Glutamatergic neuron (in vitro differentiated cells): ENCODE data around the gene HMOX1. TPM values are rescaled to one million over a fixed set of nuclear protein-coding genes. Genes with fewer than 3 reads are reported as not detected.

Source experiments
- DNase-seq: peaks from one replicate; pipeline ENCODE4 v3.0.0; 2022
- H3K27ac Mint-ChIP-seq: one replicate; pipeline ENCODE4 v1.8.0; 2020; ENCODE audit warnings: mild to moderate bottlenecking, mixed read lengths, inconsistent platforms; ENCODE audit not compliant: unreplicated experiment
- H3K27me3 Mint-ChIP-seq: one replicate; pipeline ENCODE4 v1.8.0; 2020; ENCODE audit warnings: mild to moderate bottlenecking, moderate library complexity, mixed read lengths, inconsistent platforms; ENCODE audit not compliant: unreplicated experiment
- H3K36me3 Mint-ChIP-seq: one replicate; pipeline ENCODE4 v1.8.0; 2020; ENCODE audit warnings: mild to moderate bottlenecking, mixed read lengths, inconsistent platforms; ENCODE audit not compliant: unreplicated experiment
- H3K4me1 Mint-ChIP-seq: one replicate; pipeline ENCODE4 v1.8.0; 2020; ENCODE audit warnings: mild to moderate bottlenecking, low read depth, mixed read lengths, inconsistent platforms; ENCODE audit not compliant: unreplicated experiment
- H3K4me3 Mint-ChIP-seq: one replicate; pipeline ENCODE4 v1.8.0; 2020; ENCODE audit warnings: mild to moderate bottlenecking, mixed read lengths, inconsistent platforms; ENCODE audit not compliant: unreplicated experiment
- H3K9me3 Mint-ChIP-seq: one replicate; pipeline ENCODE4 v1.8.0; 2020; ENCODE audit warnings: mild to moderate bottlenecking, moderate library complexity, mixed read lengths, inconsistent platforms; ENCODE audit not compliant: unreplicated experiment
- CTCF ChIP-seq: fragments of 200-600 bp; sonication (generic); IDR thresholded peaks from one replicate; pipeline ENCODE4 v1.5.0; 2021; ENCODE audit not compliant: partially characterized antibody, unreplicated experiment
- total RNA-seq: library from RNA; stranded (reverse); fragmentation: NEBNext Ultra II Directional; extraction: Animal tissue kit (Norgen Biotek cat#: 25700); gene quantifications from one replicate; pipeline ENCODE4 v1.2.1, GENCODE V29; 2021; ENCODE audit not compliant: unreplicated experiment

Gene HMOX1
- total RNA-seq, 1 donor from 2014 or later, result 14.9 TPM

GRCh38 chr22:35401863-35402262 is 21.0 kb downstream of the HMOX1 start:
- Mint-ChIP-seq H3K9me3 (peaks cover 1% of the 10 kb centered on the region), H3K4me3 (no peak overlapping the region), H3K4me1 (no peaks in the 10 kb centered on the region), H3K36me3 (no peaks in the 10 kb centered on the region), H3K27me3 (peaks cover 4% of the 10 kb centered on the region), H3K27ac (no peak overlapping the region)
- no peak for TF ChIP-seq CTCF
- no peak for DNase-seq

DNA sequence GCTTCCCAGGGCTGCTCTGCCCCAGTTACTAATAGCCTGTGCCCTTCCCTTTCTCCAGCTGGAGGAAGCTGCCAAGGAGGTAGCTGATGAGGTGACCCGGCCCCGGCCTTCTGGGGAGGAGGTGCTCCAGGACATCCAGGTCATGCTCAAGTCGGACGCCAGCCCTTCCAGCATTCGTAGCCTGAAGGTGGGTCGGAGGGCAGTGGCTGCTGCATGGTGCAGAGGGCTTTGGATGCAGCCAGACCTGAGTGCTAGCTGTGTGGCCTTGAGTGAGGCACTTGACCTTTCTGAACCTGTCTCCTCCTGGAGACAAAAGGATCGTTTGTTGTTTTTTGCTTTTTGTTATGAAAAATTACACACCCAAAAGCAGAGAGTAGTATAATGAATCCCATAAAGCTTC is 22.5 kb downstream of the HMOX1 start:
- no peak for TF ChIP-seq CTCF
- H3K4me1 Mint-ChIP-seq, result no peaks in the 10 kb centered on the region
- H3K9me3 Mint-ChIP-seq, result peaks cover 3% of the 10 kb centered on the region
- H3K36me3 Mint-ChIP-seq, result peaks cover 4% of the 10 kb centered on the region
- peaks cover 8% of the 10 kb centered on the region for H3K27me3 Mint-ChIP-seq
- no peak overlapping the region for H3K4me3 Mint-ChIP-seq
- DNase-seq, result no peak
- no peak overlapping the region for H3K27ac Mint-ChIP-seq

DNA sequence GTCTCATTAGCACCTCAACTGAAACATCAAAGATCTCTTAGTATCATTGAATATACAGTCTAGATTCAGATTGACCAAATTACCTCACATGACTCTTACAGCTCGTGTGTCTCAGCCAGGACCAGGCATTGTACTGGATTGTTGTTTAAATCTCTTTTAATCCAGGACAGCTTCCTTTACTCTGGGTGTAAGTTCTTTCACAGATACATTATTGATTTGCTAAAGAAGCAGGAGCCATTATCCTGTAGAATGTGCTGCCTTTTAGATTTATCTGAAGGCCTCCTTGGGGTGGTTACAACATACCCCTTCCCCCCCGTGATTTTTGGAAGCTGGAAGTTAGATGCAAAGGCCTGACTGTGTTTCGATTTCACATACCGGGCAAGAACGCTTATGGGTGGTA is 23.3 kb downstream of the HMOX1 start:
- no peak overlapping the region for H3K27ac Mint-ChIP-seq
- peaks cover 3% of the 10 kb centered on the region for H3K9me3 Mint-ChIP-seq
- no peaks in the 10 kb centered on the region for H3K4me1 Mint-ChIP-seq
- no peak overlapping the region for H3K4me3 Mint-ChIP-seq
- peaks cover 4% of the 10 kb centered on the region for H3K36me3 Mint-ChIP-seq
- DNase-seq, result no peak
- no peak for TF ChIP-seq CTCF
- peaks cover 8% of the 10 kb centered on the region for H3K27me3 Mint-ChIP-seq

- Mint-ChIP-seq H3K27ac (no peak overlapping the region), H3K4me3 (no peak overlapping the region), H3K9me3 (peaks cover 4% of the 10 kb centered on the region), H3K27me3 (peaks cover 5% of the 10 kb centered on the region), H3K36me3 (peaks cover 4% of the 10 kb centered on the region), H3K4me1 (no peaks in the 10 kb centered on the region)
- no peak for TF ChIP-seq CTCF
- no peak for DNase-seq
Measured at GRCh38 chr22:35406443-35406842, 25.5 kb downstream of the HMOX1 start.

GRCh38 chr22:35407362-35407761 is 26.5 kb downstream of the HMOX1 start:
- peaks cover 4% of the 10 kb centered on the region for H3K36me3 Mint-ChIP-seq
- H3K4me3 Mint-ChIP-seq, result no peak overlapping the region
- no peak for TF ChIP-seq CTCF
- H3K4me1 Mint-ChIP-seq, result no peaks in the 10 kb centered on the region
- peaks cover 5% of the 10 kb centered on the region for H3K27me3 Mint-ChIP-seq
- DNase-seq, result no peak
- peaks cover 4% of the 10 kb centered on the region for H3K9me3 Mint-ChIP-seq
- H3K27ac Mint-ChIP-seq, result no peak overlapping the region
